ENCODE measurements around the gene SLIT1.

The SLIT1 gene

DNA sequence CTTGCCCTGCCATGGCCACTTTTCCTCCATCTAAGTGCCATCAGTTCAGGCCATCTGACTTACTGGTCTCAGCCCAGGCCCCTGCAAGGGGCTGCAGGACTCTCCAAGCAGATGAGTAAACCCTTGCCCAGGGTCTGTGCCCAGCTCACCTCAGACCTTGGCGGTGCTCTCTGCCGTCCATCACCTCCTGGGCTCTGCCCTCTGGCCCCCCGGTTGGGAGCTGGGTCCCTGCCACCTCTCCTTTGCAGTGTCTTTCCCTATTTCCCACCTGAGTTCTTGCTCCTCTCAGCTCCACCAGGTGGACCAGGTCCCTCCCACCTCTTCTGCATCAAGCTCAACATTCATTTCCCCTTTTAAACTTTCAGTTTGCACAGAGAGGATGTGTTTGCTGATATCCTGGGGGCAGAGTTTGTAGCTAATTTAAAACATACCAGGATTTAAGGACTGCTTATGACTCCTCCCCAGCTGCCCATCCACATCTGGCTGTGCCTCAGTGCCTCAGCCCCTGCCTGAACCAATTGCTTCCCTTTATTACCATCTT lies 135.5 kb downstream of the SLIT1 start:
- H3K79me2 ChIP-seq (ENCODE audit: insufficient read depth, low read length): no peaks in the 10 kb centered on the region
- H3K4me2 ChIP-seq (ENCODE audit: low read length): no peak overlapping the region
- H4K20me1 ChIP-seq (ENCODE audit: insufficient read depth, low read length): no peaks in the 10 kb centered on the region
- H3K27ac ChIP-seq (ENCODE audit: low read depth, low read length, poor library complexity, severe bottlenecking): no peak overlapping the region
- H3K27me3 ChIP-seq (ENCODE audit: insufficient read depth, low read length): no peaks in the 10 kb centered on the region
- no peak overlapping the region for H2AFZ ChIP-seq (ENCODE audit: low read length)
- no peaks in the 10 kb centered on the region for H3F3A ChIP-seq (ENCODE audit: insufficient read depth, low read length)
- H3K9me2 ChIP-seq (ENCODE audit: low read depth, low read length): no peaks in the 10 kb centered on the region
- H3K9me3 ChIP-seq (ENCODE audit: low read length): no peaks in the 10 kb centered on the region
- no peaks in the 10 kb centered on the region for H3K4me1 ChIP-seq (ENCODE audit: insufficient read depth, low read length, severe bottlenecking)
- H3K9ac ChIP-seq (ENCODE audit: low read length): no peak overlapping the region
- H3K36me3 ChIP-seq (ENCODE audit: insufficient read depth, low read length): peaks cover 9% of the 10 kb centered on the region; the same call in 1 of the 2 replicates
- H3K4me3 ChIP-seq (ENCODE audit: low read depth, low read length, poor library complexity, severe bottlenecking): no peak overlapping the region
- TF ChIP-seq EZH2 (IDR thresholded peaks at IDR 0.05; ENCODE audit: borderline replicate concordance, low read length): no peak
- TF ChIP-seq, protein P1, sequence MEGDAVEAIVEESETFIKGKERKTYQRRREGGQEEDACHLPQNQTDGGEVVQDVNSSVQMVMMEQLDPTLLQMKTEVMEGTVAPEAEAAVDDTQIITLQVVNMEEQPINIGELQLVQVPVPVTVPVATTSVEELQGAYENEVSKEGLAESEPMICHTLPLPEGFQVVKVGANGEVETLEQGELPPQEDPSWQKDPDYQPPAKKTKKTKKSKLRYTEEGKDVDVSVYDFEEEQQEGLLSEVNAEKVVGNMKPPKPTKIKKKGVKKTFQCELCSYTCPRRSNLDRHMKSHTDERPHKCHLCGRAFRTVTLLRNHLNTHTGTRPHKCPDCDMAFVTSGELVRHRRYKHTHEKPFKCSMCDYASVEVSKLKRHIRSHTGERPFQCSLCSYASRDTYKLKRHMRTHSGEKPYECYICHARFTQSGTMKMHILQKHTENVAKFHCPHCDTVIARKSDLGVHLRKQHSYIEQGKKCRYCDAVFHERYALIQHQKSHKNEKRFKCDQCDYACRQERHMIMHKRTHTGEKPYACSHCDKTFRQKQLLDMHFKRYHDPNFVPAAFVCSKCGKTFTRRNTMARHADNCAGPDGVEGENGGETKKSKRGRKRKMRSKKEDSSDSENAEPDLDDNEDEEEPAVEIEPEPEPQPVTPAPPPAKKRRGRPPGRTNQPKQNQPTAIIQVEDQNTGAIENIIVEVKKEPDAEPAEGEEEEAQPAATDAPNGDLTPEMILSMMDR (IDR thresholded peaks at IDR 0.05; ENCODE audit: low read length): no peak

DNA sequence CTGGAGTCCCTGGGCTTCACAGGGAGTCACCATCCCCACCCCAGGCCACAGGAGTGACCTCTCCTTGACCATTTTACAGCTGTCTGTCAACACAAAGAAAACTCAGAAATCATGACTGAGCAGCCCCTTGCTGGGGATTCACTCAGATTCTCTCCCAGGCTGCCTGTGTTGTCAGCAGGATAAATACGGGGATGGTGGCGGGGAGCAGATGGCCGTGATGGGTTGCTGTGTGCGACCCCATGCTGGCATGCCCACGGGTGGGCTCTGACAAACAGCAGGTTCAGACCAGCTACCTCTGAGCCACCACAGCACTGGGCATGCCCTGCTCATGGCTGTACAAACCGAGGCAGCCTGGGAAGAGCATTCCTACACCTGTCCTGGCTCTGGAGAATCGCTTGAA lies 136.1 kb downstream of the SLIT1 start:
- Histone ChIP-seq H3K4me3 (ENCODE audit: low read depth, low read length, poor library complexity, severe bottlenecking) (no peak overlapping the region), H3K36me3 (ENCODE audit: insufficient read depth, low read length) (peaks cover 7% of the 10 kb centered on the region; the same call in 1 of the 2 replicates), H2AFZ (ENCODE audit: low read length) (no peak overlapping the region), H3K27me3 (ENCODE audit: insufficient read depth, low read length) (no peaks in the 10 kb centered on the region), H3K4me1 (ENCODE audit: insufficient read depth, low read length, severe bottlenecking) (no peaks in the 10 kb centered on the region), H3K79me2 (ENCODE audit: insufficient read depth, low read length) (no peaks in the 10 kb centered on the region), H3K4me2 (ENCODE audit: low read length) (no peak overlapping the region), H3K9me3 (ENCODE audit: low read length) (no peaks in the 10 kb centered on the region), H3K9me2 (ENCODE audit: low read depth, low read length) (no peaks in the 10 kb centered on the region), H4K20me1 (ENCODE audit: insufficient read depth, low read length) (no peaks in the 10 kb centered on the region), H3K27ac (ENCODE audit: low read depth, low read length, poor library complexity, severe bottlenecking) (no peak overlapping the region), H3F3A (ENCODE audit: insufficient read depth, low read length) (no peaks in the 10 kb centered on the region), H3K9ac (ENCODE audit: low read length) (no peak overlapping the region)
- TF ChIP-seq, protein P1 (IDR thresholded peaks at IDR 0.05; ENCODE audit: low read length): no peak
- no peak for TF ChIP-seq EZH2 (IDR thresholded peaks at IDR 0.05; ENCODE audit: borderline replicate concordance, low read length)

DNA sequence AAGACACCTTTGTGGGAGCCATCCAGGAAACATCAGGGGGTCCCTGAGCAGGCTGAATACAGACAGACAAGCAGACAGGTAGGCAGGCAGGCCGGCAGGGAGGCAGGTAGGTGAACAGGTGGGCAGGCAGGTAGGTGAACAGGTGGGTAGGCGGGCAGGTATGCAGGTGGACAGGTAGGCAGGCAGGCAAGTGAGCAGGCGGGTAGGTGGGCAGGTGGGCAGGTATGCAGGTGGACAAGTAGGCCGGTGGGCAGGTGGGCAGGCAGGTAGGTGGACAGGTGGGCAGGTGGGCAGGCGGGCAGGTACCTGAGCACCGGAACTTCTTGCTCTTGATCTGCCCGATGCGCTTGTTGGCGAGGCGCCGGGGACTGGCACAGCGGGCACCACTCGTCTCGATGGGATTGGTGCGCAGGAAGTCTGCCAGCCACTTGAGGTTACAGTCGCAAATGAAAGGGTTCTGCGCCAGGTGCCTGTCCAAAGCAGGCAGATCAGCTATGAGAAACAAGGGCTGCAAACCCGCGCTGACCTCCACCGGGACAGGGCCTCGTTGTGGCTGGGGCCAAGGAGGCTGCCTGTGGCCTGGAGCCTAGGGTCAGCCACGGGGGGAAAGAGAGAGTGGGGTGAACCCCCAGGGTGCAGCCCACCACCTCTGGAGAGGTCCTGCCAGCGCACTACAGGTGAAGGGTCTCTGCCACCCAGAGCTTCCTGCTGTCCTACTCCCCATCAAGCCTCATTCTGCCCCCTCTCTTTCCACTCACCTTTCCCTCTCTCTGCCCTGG lies 136.9 kb downstream of the SLIT1 start:
- Histone ChIP-seq H4K20me1 (ENCODE audit: insufficient read depth, low read length) (no peaks in the 10 kb centered on the region), H3K79me2 (ENCODE audit: insufficient read depth, low read length) (no peaks in the 10 kb centered on the region), H3K27ac (ENCODE audit: low read depth, low read length, poor library complexity, severe bottlenecking) (no peak overlapping the region), H3K4me1 (ENCODE audit: insufficient read depth, low read length, severe bottlenecking) (no peaks in the 10 kb centered on the region), H3K27me3 (ENCODE audit: insufficient read depth, low read length) (no peaks in the 10 kb centered on the region), H3F3A (ENCODE audit: insufficient read depth, low read length) (no peaks in the 10 kb centered on the region), H3K9me2 (ENCODE audit: low read depth, low read length) (no peaks in the 10 kb centered on the region), H3K9ac (ENCODE audit: low read length) (no peak overlapping the region), H3K4me3 (ENCODE audit: low read depth, low read length, poor library complexity, severe bottlenecking) (no peak overlapping the region), H3K4me2 (ENCODE audit: low read length) (no peak overlapping the region), H3K36me3 (ENCODE audit: insufficient read depth, low read length) (no peaks in the 10 kb centered on the region; the same call in 1 of the 2 replicates), H2AFZ (ENCODE audit: low read length) (no peak overlapping the region), H3K9me3 (ENCODE audit: low read length) (no peaks in the 10 kb centered on the region)
- TF ChIP-seq EZH2 (IDR thresholded peaks at IDR 0.05; ENCODE audit: borderline replicate concordance, low read length): no peak
- TF ChIP-seq, protein P1 (IDR thresholded peaks at IDR 0.05; ENCODE audit: low read length): no peak
